ENCODE results near the gene PCBP3.
A peak's percentile ranks its signal among the peaks of the same experiment; 100 is the strongest.
"Not testable (repeated sequence)": the region's sequence is repeated elsewhere in the genome, so short reads cannot be mapped to it uniquely, and the experiment has no call there.

PCBP3 gene

GRCh38 chr21:45965084-45965809 lies 321.7 kb downstream of the PCBP3 start:
- no peak for DNase-seq (ENCODE audit: low spot score)

GRCh38 chr21:45966791-45967394 lies 323.4 kb downstream of the PCBP3 start:
- DNase-seq (ENCODE audit: low spot score): no peak

GRCh38 chr21:45969921-45970673 lies 326.6 kb downstream of the PCBP3 start:
- DNase-seq (ENCODE audit: low spot score): peak; percentile 41

- DNase-seq (ENCODE audit: low spot score): peak; percentile 90
Measured at GRCh38 chr21:45970674-45971615, 327.4 kb downstream of the PCBP3 start.

- DNase-seq (ENCODE audit: low spot score): peak; percentile 5
Measured at GRCh38 chr21:45971616-45972352, 328.3 kb downstream of the PCBP3 start.

- DNase-seq (ENCODE audit: low spot score): no peak
Measured at GRCh38 chr21:45972353-45972715, 328.8 kb downstream of the PCBP3 start.

GRCh38 chr21:45972716-45973474 lies 329.4 kb downstream of the PCBP3 start:
- no peak for DNase-seq (ENCODE audit: low spot score)

GRCh38 chr21:45973475-45974072 lies 330.0 kb downstream of the PCBP3 start:
- peak; percentile 69 for DNase-seq (ENCODE audit: low spot score)

GRCh38 chr21:45974073-45975019 lies 330.8 kb downstream of the PCBP3 start:
- DNase-seq (ENCODE audit: low spot score): peak; percentile 66

- peak; percentile 46 for DNase-seq (ENCODE audit: low spot score)
Measured at GRCh38 chr21:45975020-45975666, 331.6 kb downstream of the PCBP3 start.

GRCh38 chr21:45975667-45976409 lies 332.3 kb downstream of the PCBP3 start:
- DNase-seq (ENCODE audit: low spot score): not testable (repeated sequence)

GRCh38 chr21:45976701-45977311 lies 333.3 kb downstream of the PCBP3 start:
- DNase-seq (ENCODE audit: low spot score): no peak

- no peak for DNase-seq (ENCODE audit: low spot score)
Measured at GRCh38 chr21:45977396-45977795, 333.9 kb downstream of the PCBP3 start.

GRCh38 chr21:45979141-45979631 lies 335.7 kb downstream of the PCBP3 start:
- DNase-seq (ENCODE audit: low spot score): no peak

- DNase-seq (ENCODE audit: low spot score): no peak
Measured at GRCh38 chr21:45979651-45980050, 336.1 kb downstream of the PCBP3 start.

GRCh38 chr21:45980271-45980670 lies 336.7 kb downstream of the PCBP3 start:
- no peak for DNase-seq (ENCODE audit: low spot score)

GRCh38 chr21:45980697-45981096 lies 337.2 kb downstream of the PCBP3 start:
- DNase-seq (ENCODE audit: low spot score): no peak
